ENCODE measurements around the gene ITFG1.

The ITFG1 gene

GRCh38 chr16:47359478-47359877 is 101.4 kb downstream of the ITFG1 start:
- TF ChIP-seq FOXP2 (optimal IDR thresholded peaks at IDR 0.05; ENCODE audit: borderline replicate concordance, extremely low read depth, extremely low read length, insufficient read depth): no peak
- TF ChIP-seq, protein P1, sequence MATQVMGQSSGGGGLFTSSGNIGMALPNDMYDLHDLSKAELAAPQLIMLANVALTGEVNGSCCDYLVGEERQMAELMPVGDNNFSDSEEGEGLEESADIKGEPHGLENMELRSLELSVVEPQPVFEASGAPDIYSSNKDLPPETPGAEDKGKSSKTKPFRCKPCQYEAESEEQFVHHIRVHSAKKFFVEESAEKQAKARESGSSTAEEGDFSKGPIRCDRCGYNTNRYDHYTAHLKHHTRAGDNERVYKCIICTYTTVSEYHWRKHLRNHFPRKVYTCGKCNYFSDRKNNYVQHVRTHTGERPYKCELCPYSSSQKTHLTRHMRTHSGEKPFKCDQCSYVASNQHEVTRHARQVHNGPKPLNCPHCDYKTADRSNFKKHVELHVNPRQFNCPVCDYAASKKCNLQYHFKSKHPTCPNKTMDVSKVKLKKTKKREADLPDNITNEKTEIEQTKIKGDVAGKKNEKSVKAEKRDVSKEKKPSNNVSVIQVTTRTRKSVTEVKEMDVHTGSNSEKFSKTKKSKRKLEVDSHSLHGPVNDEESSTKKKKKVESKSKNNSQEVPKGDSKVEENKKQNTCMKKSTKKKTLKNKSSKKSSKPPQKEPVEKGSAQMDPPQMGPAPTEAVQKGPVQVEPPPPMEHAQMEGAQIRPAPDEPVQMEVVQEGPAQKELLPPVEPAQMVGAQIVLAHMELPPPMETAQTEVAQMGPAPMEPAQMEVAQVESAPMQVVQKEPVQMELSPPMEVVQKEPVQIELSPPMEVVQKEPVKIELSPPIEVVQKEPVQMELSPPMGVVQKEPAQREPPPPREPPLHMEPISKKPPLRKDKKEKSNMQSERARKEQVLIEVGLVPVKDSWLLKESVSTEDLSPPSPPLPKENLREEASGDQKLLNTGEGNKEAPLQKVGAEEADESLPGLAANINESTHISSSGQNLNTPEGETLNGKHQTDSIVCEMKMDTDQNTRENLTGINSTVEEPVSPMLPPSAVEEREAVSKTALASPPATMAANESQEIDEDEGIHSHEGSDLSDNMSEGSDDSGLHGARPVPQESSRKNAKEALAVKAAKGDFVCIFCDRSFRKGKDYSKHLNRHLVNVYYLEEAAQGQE (IDR thresholded peaks at IDR 0.05; ENCODE audit: insufficient read depth in 1 of 2, low read depth in 2 of 2, low read length in 2 of 2): no peak
- TF ChIP-seq TAF1 (IDR thresholded peaks at IDR 0.05; ENCODE audit: borderline replicate concordance, insufficient read depth, low read length): no peak

GRCh38 chr16:47358816-47359215 is 102.0 kb downstream of the ITFG1 start:
- TF ChIP-seq FOXP2 (optimal IDR thresholded peaks at IDR 0.05; ENCODE audit: borderline replicate concordance, extremely low read depth, extremely low read length, insufficient read depth) (no peak), POLR2AphosphoS5 (IDR thresholded peaks at IDR 0.05; ENCODE audit: low read depth, low read length) (no peak), SIN3A (IDR thresholded peaks at IDR 0.05; ENCODE audit: borderline replicate concordance, insufficient read depth, low read length) (no peak), TAF1 (IDR thresholded peaks at IDR 0.05; ENCODE audit: borderline replicate concordance, insufficient read depth, low read length) (no peak)
- TF ChIP-seq, protein P1 (IDR thresholded peaks at IDR 0.05; ENCODE audit: insufficient read depth in 1 of 2, low read depth in 2 of 2, low read length in 2 of 2): no peak

GRCh38 chr16:47342055-47342454 is 118.8 kb downstream of the ITFG1 start:
- TF ChIP-seq POLR2AphosphoS5 (IDR thresholded peaks at IDR 0.05; ENCODE audit: low read depth, low read length): no peak
- no peak for TF ChIP-seq FOXP2 (optimal IDR thresholded peaks at IDR 0.05; ENCODE audit: borderline replicate concordance, extremely low read depth, extremely low read length, insufficient read depth)
- no peak for TF ChIP-seq SIN3A (IDR thresholded peaks at IDR 0.05; ENCODE audit: borderline replicate concordance, insufficient read depth, low read length)
- TF ChIP-seq TAF1 (IDR thresholded peaks at IDR 0.05; ENCODE audit: borderline replicate concordance, insufficient read depth, low read length): no peak
- TF ChIP-seq, protein P1 (IDR thresholded peaks at IDR 0.05; ENCODE audit: insufficient read depth in 1 of 2, low read depth in 2 of 2, low read length in 2 of 2): no peak

- TF ChIP-seq FOXP2 (optimal IDR thresholded peaks at IDR 0.05; ENCODE audit: borderline replicate concordance, extremely low read depth, extremely low read length, insufficient read depth) (no peak), TAF1 (IDR thresholded peaks at IDR 0.05; ENCODE audit: borderline replicate concordance, insufficient read depth, low read length) (no peak), SIN3A (IDR thresholded peaks at IDR 0.05; ENCODE audit: borderline replicate concordance, insufficient read depth, low read length) (no peak), POLR2AphosphoS5 (IDR thresholded peaks at IDR 0.05; ENCODE audit: low read depth, low read length) (no peak)
- TF ChIP-seq, protein P1 (IDR thresholded peaks at IDR 0.05; ENCODE audit: insufficient read depth in 1 of 2, low read depth in 2 of 2, low read length in 2 of 2): no peak
These were observed 137.6 kb downstream of the ITFG1 start for GRCh38 chr16:47323241-47323640.
